Right renal pelvis (tissue), 4 donors: Measurements from ENCODE around the gene ACTN1. TPM values are rescaled to one million over a fixed set of nuclear protein-coding genes. Genes with fewer than 3 reads are reported as not detected.

Source experiments
- DNase-seq, 4 donors: peaks; one replicate each; pipeline ENCODE4 v3.0.0-alpha.2; 2013; ENCODE audit warnings: low read depth in 4 of 4, low spot score in 3 of 4, missing footprints in 1 of 4
- polyA plus RNA-seq, 4 donors: library from polyadenylated mRNA; unstranded; fragments of 120-200 nt; gene quantifications; one replicate each; pipeline ENCODE4 v1.2.1, GENCODE V29; 2013; ENCODE audit not compliant: insufficient read length in 4 of 4

Gene ACTN1
- polyA plus RNA-seq, 4 donors, result 70.4 to 85.1 (median 71.2) TPM

GRCh38 chr14:68938271-68939150 lies 40.6 kb downstream of the ACTN1 start:
- DNase-seq, result no peak

DNA sequence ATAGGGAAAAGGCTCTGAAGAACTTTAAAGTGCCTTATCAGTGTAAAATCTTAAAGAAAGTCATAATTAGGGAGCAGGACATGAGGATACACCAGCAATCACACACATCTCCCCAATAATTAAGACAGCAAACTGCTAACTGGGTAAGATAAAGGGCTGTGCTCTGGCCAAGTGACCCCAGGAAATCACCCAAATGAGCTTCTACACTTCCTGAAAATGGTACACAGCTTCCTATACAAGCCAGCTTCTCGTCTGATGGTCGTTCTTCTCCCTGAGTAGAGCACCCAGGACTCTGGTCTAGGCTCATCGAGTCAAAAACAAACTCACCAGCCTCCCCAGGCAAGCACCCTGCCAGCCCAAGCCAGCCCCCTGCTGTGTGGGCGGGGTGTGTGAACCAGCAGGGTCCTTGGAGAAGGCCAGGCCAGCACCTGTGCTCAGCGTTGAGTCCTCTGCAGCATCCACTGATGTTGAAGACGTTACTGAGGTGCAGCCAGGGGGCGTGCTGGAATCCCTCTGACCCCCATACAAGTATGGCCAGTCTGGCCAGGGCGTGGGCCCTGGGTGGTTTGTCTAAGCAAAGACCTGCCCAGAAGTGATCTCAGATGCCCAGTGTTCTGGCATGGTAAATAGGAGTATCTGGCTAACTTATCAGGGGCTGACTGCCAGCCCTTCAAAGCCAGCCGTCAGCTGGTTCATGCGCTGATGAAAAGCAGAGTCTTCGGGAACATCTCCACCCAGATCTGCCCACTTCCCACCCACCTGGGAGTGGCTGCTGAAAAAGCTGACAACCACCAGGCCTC lies 41.4 kb downstream of the ACTN1 start:
- DNase-seq, result no peak

- no peak for DNase-seq
These were observed 42.1 kb downstream of the ACTN1 start for GRCh38 chr14:68936980-68937379.

DNA sequence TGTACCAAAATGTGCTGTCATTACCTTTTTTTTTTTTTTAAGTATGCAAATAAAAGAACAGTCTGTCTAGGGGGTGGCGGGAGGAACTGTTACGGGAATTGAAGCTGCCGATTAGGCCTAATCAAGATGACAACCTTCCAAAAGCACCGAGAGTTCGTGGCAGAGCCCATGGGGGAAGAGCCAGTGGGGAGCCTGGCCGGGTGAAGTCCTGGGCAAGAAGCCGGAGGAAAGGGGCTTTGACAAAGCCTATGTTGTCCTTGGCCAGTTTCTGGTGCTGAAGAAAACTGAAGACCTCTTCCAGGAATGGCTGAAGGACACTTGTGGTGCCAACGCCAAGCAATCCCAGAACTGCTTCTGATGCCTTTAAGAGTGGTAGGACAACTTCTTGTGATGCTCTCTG lies 42.6 kb downstream of the ACTN1 start:
- no peak for DNase-seq

DNA sequence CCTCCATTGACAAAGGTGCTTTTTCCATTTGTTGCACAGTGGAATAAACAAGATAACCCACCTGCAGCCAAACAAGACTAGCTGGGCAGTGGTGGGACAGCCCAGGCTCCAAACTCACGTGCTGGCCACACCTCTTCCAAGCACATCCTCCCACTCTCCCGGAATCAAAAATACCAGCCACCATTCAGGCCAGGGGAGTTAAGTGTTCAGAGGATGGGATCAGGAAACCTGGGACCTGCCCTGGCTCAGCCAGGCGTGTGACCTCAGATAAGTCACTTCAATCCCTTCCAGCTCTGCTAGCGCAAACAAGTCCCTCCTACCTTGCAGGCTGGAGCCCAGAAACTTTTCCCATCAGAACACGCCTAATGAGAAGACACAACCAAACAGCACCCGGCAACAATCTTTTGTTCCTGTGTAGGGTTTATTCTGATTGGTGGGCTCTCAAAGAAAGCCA lies 43.3 kb downstream of the ACTN1 start:
- no peak for DNase-seq

DNA sequence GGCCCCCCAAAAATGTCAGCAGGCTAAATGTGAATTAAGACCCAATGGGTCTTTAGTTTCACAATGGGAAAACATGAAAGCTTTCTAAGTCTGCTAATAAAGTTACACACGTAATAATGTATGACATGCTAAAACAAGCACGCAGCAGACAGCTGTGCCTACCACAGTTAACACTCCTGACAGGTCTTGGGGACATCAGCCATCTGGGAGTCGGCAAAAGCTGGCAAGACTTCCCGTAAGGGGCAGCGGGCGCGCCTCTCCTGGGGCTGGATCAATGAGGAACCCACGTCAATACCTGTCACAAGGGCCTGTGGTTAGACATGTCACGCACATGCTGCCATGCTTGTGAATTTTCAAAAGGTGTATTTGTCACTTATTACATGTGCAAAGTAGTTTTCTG lies 45.0 kb downstream of the ACTN1 start:
- no peak for DNase-seq

GRCh38 chr14:68932686-68933085 lies 46.4 kb downstream of the ACTN1 start:
- DNase-seq, result no peak

DNA sequence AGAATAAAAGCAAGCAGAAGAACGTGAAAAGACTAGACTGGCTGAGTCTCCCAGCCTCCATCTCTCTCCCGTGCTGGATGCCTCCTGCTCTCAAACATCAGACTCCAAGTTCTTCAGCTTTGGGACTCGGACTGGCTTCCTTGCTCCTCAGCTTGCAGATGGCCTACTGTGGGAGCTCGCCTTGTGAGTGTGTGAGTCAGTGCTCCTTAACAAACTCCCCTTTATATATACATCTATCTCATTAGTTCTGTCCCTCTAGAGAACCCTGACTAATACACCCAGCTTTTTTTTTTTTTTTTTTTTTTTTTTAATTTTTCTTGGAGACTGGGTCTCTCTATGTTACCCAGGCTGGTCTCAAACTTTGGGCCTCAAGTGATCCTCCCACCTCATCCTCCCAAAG lies 46.9 kb downstream of the ACTN1 start:
- DNase-seq, result no peak

- no peak for DNase-seq
These were observed 47.5 kb downstream of the ACTN1 start for GRCh38 chr14:68931474-68932051.

- DNase-seq, result no peak
These were observed 48.0 kb downstream of the ACTN1 start for GRCh38 chr14:68931063-68931462.

GRCh38 chr14:68929623-68930307 lies 49.3 kb downstream of the ACTN1 start:
- DNase-seq, result no peak

DNA sequence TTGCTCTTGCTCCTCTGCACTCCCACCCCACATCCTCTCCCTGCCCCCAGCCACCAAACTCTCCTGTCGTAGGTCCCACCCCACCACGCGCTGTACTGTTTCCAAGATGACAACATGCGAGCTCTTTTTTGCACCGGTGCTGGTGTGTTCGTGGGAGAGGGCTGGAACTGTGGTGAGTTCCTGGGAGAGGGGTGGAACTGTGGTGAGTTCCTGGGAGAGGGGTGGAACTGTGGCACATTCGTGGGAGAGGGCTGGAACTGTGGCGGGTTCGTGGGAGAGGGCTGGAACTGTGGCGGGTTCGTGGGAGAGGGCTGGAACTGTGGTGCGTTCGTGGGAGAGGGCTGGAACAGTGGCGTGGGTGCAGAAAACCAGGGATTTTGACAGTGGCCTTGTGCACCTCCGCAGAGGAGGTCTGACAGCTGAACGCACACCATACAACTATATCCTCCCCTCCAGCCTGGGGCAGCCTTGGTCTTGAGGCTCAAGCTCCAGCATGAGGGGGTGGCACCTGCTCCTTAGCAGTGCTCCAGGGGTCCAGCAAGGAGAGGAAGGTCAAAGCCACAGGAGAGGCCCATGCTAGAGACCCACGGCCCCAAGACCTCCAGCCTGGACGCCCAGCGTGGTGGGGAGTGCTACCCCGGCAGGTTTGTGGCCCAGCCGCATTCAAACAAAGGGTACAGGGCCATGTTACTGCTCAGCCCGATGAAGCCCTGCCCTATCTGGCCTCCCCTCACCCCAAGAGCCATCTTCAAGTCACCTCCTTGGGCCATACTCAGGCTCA lies 50.1 kb downstream of the ACTN1 start:
- no peak for DNase-seq

GRCh38 chr14:68927956-68928675 lies 51.0 kb downstream of the ACTN1 start:
- DNase-seq, result no peak

DNA sequence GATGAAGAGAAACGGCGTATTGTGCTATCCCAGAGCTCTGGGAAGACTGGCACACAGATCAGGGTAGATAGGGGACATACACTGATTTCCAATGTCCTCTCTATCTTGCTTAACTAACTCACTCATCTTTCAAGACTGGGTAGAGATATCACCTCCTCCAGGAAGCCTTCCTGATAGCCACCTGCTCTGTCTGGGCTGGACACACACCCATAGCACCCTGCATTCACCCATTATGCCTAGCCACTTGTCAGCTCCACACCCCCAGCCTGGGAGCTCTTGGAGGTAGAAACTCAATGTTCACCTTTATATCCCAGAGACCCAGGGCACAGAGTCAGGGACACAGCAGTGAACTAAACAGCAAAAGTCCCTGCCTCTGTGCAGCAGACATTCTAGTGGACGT lies 52.0 kb downstream of the ACTN1 start:
- DNase-seq, result no peak

DNA sequence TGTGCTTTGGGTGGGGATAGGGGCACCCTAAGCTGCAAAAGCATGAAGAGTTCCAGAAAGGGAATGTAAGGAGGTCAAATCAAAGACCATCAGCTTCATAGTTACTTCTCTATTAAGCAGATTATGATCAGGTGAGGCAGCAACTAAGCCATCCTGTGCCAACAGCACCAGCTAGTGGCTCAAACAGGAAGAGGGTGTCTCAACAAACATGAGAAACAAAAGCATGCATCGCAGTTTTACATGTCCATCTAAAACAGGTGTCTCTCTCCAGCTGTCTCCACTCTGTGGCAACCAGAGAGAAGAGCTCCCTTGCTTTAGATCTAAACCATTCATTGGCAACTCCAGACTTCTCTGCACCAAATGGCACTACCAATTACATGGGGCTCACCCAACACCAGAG lies 52.9 kb downstream of the ACTN1 start:
- no peak for DNase-seq

GRCh38 chr14:68925373-68925772 lies 53.7 kb downstream of the ACTN1 start:
- no peak for DNase-seq

DNA sequence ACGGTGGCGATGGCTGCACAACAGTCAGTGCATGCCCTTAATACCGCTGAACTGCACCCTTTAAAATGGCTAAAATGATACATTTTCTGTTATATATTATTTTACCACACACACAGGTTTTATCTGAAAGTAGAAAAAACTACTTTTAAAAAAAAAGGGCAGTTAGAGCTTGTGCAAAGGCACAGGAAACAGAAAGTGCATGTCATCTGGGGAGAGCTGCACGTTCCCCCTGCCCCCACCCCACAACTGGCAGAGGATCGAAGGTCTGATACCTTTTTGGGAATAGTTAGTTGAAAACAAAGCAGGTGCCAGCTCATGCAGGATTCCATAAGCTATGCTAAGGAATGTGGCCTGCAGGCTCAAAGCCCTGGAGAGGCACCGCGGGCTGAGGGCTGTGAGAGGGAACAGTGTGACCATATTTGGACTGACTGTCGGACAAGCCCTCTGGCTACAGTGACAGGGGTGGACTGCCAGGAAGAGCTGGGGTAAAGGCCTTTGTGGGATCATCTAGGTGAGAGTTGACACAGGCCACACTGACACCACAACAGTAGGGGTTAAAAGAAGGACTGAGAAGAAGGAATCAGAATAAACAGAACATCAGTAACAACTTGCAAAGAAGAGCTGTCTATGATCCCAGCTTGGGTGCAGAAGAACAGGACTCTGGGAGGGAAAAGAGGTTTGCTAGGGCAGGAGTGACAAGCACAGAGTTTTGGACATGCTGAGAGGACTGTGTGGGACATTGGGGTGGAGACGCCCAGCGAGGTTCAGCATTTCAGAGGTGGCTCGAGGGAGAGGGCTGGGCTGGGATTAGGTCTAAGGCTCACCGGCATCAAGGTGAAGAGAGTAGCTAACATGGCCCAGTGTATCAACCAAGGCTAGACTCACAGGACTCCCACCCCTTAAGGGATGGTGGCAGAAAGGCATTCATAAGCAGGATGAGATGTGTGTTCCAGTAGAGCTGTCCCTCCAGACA lies 54.6 kb downstream of the ACTN1 start:
- DNase-seq, result no peak

DNA sequence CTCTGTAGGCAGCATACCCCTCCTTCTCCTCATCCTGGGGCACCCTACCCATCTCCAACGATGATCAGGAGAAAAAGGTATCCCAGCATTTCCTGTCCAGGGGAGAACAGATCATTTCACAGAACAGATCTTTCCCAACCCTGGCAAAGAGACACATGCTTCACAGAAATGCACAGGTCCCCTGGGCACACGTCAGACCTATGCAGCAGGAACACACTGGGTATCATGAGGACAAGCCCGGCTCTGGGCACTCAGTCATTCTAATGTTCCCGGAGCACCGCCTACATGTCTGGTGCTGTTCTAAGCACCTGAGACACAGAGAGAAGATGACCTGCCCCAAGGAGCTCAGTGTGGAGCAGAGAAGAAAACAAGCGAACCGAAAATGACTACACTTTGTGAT lies 56.2 kb downstream of the ACTN1 start:
- no peak for DNase-seq
